Calu3 (cell line): ENCODE measurements around the gene SPOCK1. TPM values are rescaled to one million over a fixed set of nuclear protein-coding genes. Genes with fewer than 3 reads are reported as not detected.

Source experiments
- BruUV-seq: library from RNA; stranded (reverse); fragments of 400-500 nt; replicated peaks from 2 replicates; lab custom pipeline; 2021; lab: Mats Ljungman, UMichigan
- CTCF ChIA-PET: fragments of 300-600 bp; sonication (Branson Sonifier 250); formaldehyde crosslinking; loops from one replicate; lab custom pipeline; 2022; ENCODE audit warnings: antibody characterized with exemption; lab: Charles Lee
- DNase-seq: peaks from one replicate; pipeline ENCODE4 v3.0.0; 2022
- H3K27ac Mint-ChIP-seq: one replicate; pipeline ENCODE4 v1.8.0; 2022; ENCODE audit warnings: mixed read lengths; ENCODE audit not compliant: unreplicated experiment
- H3K27me3 Mint-ChIP-seq: one replicate; pipeline ENCODE4 v1.8.0; 2022; ENCODE audit warnings: mixed read lengths; ENCODE audit not compliant: unreplicated experiment
- H3K36me3 Mint-ChIP-seq: one replicate; pipeline ENCODE4 v1.8.0; 2022; ENCODE audit warnings: mild to moderate bottlenecking, moderate library complexity, mixed read lengths; ENCODE audit not compliant: insufficient read depth, unreplicated experiment
- H3K4me1 Mint-ChIP-seq: one replicate; pipeline ENCODE4 v1.8.0; 2022; ENCODE audit warnings: mild to moderate bottlenecking, low read depth, mixed read lengths; ENCODE audit not compliant: unreplicated experiment
- H3K4me3 Mint-ChIP-seq: one replicate; pipeline ENCODE4 v1.8.0; 2022; ENCODE audit warnings: mild to moderate bottlenecking, low read depth, moderate library complexity, mixed read lengths; ENCODE audit not compliant: unreplicated experiment
- H3K9me3 Mint-ChIP-seq: one replicate; pipeline ENCODE4 v1.8.0; 2022; ENCODE audit warnings: low read depth, mixed read lengths; ENCODE audit not compliant: unreplicated experiment
- intact Hi-C: fragments of 100-400 bp; cut with micrococcal nuclease; formaldehyde crosslinking; loops from one replicate; pipeline ENCODE4 v1.10.0; 2022; ENCODE audit not compliant: unreplicated experiment
- total RNA-seq: library from RNA; stranded (reverse); gene quantifications from 2 replicates; pipeline ENCODE4 v1.2.3, GENCODE V29; 2022
- TF ChIP-seq, protein P1 (sequence below): fragments of 200-600 bp; IDR thresholded peaks from one replicate; pipeline ENCODE4 v1.8.0; 2022; ENCODE audit warnings: antibody characterized with exemption; ENCODE audit not compliant: unreplicated experiment

The SPOCK1 gene
- total RNA-seq, 1 experiment from 2014 or later = 3.2 TPM

DNA sequence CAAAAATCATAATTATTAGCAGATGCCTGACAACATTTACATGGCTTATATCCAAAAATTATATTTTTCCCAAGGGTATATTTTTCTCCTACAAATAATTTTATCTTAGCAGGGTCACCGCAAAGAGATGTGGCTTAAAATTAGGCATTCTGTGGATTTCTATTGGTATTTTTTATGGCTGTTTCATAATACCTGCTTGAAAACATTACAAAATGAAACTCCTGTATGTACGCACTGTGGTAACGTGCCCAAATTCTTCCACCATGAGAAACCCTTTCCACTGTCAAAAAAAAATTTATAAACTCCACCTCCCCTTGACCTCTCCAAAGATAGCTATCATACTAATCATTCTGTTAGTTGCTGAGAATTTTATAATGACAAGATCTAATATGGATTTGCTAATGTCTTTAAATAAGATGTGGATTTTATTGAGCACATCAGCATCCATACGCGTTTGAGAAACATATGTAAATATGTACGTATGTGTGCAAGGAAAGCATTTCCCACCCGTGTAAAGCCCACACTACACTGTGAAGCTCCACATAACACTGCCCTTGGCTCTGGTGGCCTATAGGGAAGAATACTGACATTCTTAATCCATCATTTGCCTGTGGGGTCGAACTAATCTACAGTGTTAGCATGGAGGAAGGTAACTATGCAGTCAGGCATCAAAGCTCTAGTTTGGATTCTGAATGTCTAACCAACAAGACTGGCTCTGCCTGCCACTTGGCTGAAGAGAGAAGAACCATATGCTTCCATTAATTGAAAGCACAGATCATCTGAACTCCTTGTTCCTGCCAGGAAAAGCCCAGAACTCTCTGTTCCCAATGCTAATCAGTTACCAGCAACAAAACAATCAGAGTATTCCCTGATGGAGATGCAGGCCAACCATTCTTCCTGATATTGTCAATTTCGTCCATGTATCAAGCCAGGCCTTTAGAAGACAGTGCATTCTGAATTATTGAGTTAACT is 244.7 kb downstream of the SPOCK1 start:
- no peak for DNase-seq
- H3K27me3 Mint-ChIP-seq = no peaks in the 10 kb centered on the region
- TF ChIP-seq, protein P1, sequence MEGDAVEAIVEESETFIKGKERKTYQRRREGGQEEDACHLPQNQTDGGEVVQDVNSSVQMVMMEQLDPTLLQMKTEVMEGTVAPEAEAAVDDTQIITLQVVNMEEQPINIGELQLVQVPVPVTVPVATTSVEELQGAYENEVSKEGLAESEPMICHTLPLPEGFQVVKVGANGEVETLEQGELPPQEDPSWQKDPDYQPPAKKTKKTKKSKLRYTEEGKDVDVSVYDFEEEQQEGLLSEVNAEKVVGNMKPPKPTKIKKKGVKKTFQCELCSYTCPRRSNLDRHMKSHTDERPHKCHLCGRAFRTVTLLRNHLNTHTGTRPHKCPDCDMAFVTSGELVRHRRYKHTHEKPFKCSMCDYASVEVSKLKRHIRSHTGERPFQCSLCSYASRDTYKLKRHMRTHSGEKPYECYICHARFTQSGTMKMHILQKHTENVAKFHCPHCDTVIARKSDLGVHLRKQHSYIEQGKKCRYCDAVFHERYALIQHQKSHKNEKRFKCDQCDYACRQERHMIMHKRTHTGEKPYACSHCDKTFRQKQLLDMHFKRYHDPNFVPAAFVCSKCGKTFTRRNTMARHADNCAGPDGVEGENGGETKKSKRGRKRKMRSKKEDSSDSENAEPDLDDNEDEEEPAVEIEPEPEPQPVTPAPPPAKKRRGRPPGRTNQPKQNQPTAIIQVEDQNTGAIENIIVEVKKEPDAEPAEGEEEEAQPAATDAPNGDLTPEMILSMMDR = no peak
- no TSS peak for BruUV-seq
- no peak overlapping the region for H3K27ac Mint-ChIP-seq
- no peaks in the 10 kb centered on the region for H3K36me3 Mint-ChIP-seq
- intact Hi-C loops = no loop called here
- H3K9me3 Mint-ChIP-seq = peaks cover 2% of the 10 kb centered on the region
- CTCF ChIA-PET = no interaction called here
- H3K4me1 Mint-ChIP-seq = no peaks in the 10 kb centered on the region
- no peak overlapping the region for H3K4me3 Mint-ChIP-seq

DNA sequence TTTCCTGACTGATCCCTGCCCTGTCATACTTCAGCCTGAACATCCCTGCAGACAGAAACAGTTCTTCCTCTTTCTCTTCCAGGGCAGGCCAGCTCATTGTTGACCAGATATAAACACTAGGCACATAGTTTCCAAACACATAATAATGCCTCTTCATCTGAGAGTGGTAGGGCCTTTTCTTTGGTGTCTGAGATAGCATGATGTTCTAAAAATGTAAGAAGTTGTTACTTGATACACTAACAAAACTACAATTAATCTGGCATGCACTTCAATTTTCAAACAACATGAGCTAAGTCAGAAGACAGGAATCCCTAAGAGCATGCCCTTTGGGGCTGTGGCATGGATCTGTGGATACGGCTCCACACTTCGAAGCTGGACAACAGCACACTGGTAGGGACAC is 246.6 kb downstream of the SPOCK1 start:
- CTCF ChIA-PET = no interaction called here
- BruUV-seq = no TSS peak
- Mint-ChIP-seq H3K4me1 (peaks cover 14% of the 10 kb centered on the region), H3K36me3 (no peaks in the 10 kb centered on the region), H3K27ac (no peak overlapping the region), H3K9me3 (peaks cover 2% of the 10 kb centered on the region), H3K27me3 (no peaks in the 10 kb centered on the region), H3K4me3 (no peak overlapping the region)
- intact Hi-C loops = no loop called here
- no peak for DNase-seq
- TF ChIP-seq, protein P1 = no peak

DNA sequence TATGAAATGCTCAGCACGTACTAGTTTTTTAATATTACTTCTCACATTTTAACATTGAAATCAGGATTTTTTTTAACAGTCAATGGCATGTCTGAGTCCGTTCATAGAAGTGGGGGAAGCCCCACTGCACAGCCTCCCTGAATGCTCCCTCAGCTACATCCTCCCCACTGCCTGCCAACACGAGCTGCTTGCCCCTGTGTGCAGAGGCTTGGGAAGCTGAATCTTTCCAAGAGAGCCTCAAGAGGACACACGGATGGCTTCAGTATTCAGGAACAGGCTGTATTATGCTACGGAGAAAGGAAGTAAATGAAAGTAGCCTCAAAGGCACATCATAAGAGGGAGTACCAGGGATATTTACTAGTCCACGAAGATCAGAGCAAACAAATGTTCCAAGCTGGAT is 248.7 kb downstream of the SPOCK1 start:
- CTCF ChIA-PET = no interaction called here
- intact Hi-C loops = no loop called here
- no peak for DNase-seq
- Mint-ChIP-seq H3K4me1 (peaks cover 14% of the 10 kb centered on the region), H3K27me3 (no peaks in the 10 kb centered on the region), H3K27ac (no peak overlapping the region), H3K9me3 (no peaks in the 10 kb centered on the region), H3K36me3 (no peaks in the 10 kb centered on the region), H3K4me3 (no peak overlapping the region)
- BruUV-seq = no TSS peak
- TF ChIP-seq, protein P1 = no peak

- Mint-ChIP-seq H3K4me3 (no peak overlapping the region), H3K4me1 (peaks cover 14% of the 10 kb centered on the region), H3K36me3 (no peaks in the 10 kb centered on the region), H3K9me3 (no peaks in the 10 kb centered on the region), H3K27ac (no peak overlapping the region), H3K27me3 (no peaks in the 10 kb centered on the region)
- no peak for DNase-seq
- BruUV-seq = no TSS peak
- intact Hi-C loops = no loop called here
- CTCF ChIA-PET = interaction anchor here (0.8 to 1.5 kb wide), 3 partner anchors 10 to 34 kb away, joined by 3 to 4 read pairs (median 3); no protein-coding TSS in a partner anchor
- TF ChIP-seq, protein P1 = no peak
These were observed 250.6 kb downstream of the SPOCK1 start for GRCh38 chr5:137248527-137248926.
